K562 treated with DMSO at 1 percent for 4 hours (cell line): ENCODE measurements around the gene SLIRP. TPM values are rescaled to one million over a fixed set of nuclear protein-coding genes. Genes with fewer than 3 reads are reported as not detected.

Experiments used
- total RNA-seq: library from RNA; unstranded; fragments of 300-600 nt; gene quantifications from 2 replicates; pipeline ENCODE4 v1.2.3, GENCODE V29; 2022; ENCODE audit not compliant: insufficient read depth

Gene SLIRP
- total RNA-seq = 160 and 165 TPM in 2 replicates

DNA sequence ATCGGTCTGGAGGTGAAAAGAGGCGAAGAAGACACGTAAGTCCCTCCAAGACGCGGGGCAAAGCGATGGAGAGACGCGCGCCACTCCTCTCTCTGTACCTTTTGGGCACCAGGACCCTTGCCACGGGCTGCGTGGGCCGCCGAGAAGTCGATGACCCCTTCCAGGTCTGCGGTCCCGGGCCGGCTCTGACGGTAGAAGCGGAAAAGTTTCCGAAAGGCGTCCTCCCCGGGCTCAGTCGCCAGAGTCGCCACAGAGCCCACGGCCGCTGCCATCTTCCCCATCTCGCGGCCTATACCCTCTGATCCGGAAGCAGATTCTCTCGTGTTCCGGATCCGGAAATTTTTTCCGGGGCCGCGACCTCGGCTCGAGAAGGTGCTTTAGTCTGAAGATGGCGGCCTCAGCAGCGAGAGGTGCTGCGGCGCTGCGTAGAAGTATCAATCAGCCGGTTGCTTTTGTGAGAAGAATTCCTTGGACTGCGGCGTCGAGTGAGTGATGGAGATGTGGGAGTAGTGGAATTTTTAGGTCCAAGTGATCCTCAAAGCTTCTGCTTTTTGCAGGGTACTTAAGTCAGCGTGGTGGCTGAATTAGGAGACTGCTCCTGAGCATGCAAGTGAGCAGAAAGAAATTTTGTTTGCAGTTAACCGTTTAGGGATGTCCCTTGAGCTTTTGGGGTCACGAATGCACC is at the start of gene SLIRP, which contains the start of gene ALKBH1:
Gene SLIRP (plus strand): TSS at position 380 of the 685 bp plus-strand sequence. CDS start 9 bp downstream, at position 389.
Gene ALKBH1 (minus strand): TSS at position 300 of the 685 bp plus-strand sequence. CDS start 19 bp downstream, at position 281.

GRCh38 chr14:77760381-77761204 is 52.7 kb downstream of the SLIRP start, which contains the start of gene SNW1:
TSS of gene SNW1 (minus strand) at chr14:77761156. CDS start at chr14:77761127, 29 bp downstream.

Other genes starting within 250 kb of the SLIRP start
- not detected in 2 replicates for gene ISM2, start 209.3 kb upstream of the SLIRP start, total RNA-seq
- 10.4 and 12.2 TPM in 2 replicates for gene SPTLC2, start 91.5 kb upstream of the SLIRP start, total RNA-seq
- 8.1 and 8.4 TPM in 2 replicates for gene ALKBH1, start 80 bp upstream of the SLIRP start, total RNA-seq
- 62.2 and 65.2 TPM in 2 replicates for gene SNW1, start 53.1 kb downstream of the SLIRP start, total RNA-seq
- 9.0 and 15.6 TPM in 2 replicates for gene ADCK1, start 92.0 kb downstream of the SLIRP start, total RNA-seq